Activated naive CD4-positive, alpha-beta T cell (primary cell): ENCODE measurements around the gene KRT6A.

Source experiments
- DNase-seq, 4 experiments: peaks; one replicate each; lab custom pipeline; 2025; lab: John Stamatoyannopoulos, UW

KRT6A gene

GRCh38 chr12:52524241-52524897 is 31.3 kb upstream of the KRT6A start:
- no peak for DNase-seq

- no peak for DNase-seq
Measured at GRCh38 chr12:52523824-52524223, 30.8 kb upstream of the KRT6A start.

- no peak for DNase-seq
Measured at GRCh38 chr12:52522346-52523011, 29.4 kb upstream of the KRT6A start.

- no peak for DNase-seq
Measured at GRCh38 chr12:52521568-52522266, 28.7 kb upstream of the KRT6A start.

- no peak for DNase-seq
Measured at GRCh38 chr12:52521175-52521567, 28.1 kb upstream of the KRT6A start.

GRCh38 chr12:52519826-52520662 is 27.0 kb upstream of the KRT6A start, which contains the start of gene KRT5:
Gene KRT5, minus strand, starts transcription at chr12:52520394. Its CDS starts 98 bp downstream, at chr12:52520296.
- DNase-seq = no peak

GRCh38 chr12:52519387-52519703 is 26.3 kb upstream of the KRT6A start:
- DNase-seq = no peak

- DNase-seq = no peak
Measured at GRCh38 chr12:52518574-52519386, 25.7 kb upstream of the KRT6A start.

GRCh38 chr12:52517888-52518287 is 24.8 kb upstream of the KRT6A start:
- no peak for DNase-seq

- no peak for DNase-seq
Measured at GRCh38 chr12:52517005-52517835, 24.2 kb upstream of the KRT6A start.

GRCh38 chr12:52515927-52516831 is 23.1 kb upstream of the KRT6A start:
- no peak for DNase-seq

GRCh38 chr12:52515319-52515646 is 22.2 kb upstream of the KRT6A start:
- no peak for DNase-seq

GRCh38 chr12:52514471-52515318 is 21.6 kb upstream of the KRT6A start:
- DNase-seq = no peak

GRCh38 chr12:52513736-52514135 is 20.7 kb upstream of the KRT6A start:
- DNase-seq = no peak

GRCh38 chr12:52508211-52508610 is 15.2 kb upstream of the KRT6A start:
- DNase-seq = no peak

- DNase-seq = no peak
Measured at GRCh38 chr12:52506858-52507715, 14.0 kb upstream of the KRT6A start.

- no peak for DNase-seq
Measured at GRCh38 chr12:52502877-52503276, 9.8 kb upstream of the KRT6A start.

- DNase-seq = no peak
Measured at GRCh38 chr12:52501490-52501889, 8.4 kb upstream of the KRT6A start.
